ENCODE results near the gene CCDC194. TPM values are rescaled to one million over a fixed set of nuclear protein-coding genes. Genes with fewer than 3 reads are reported as not detected.

CCDC194 gene
- total and polyA plus RNA-seq, 2 of the 13 experiments (the other 11 are each of a cell fraction or from before 2014, with no cell fraction given) = 0.13 to 0.21 TPM

DNA sequence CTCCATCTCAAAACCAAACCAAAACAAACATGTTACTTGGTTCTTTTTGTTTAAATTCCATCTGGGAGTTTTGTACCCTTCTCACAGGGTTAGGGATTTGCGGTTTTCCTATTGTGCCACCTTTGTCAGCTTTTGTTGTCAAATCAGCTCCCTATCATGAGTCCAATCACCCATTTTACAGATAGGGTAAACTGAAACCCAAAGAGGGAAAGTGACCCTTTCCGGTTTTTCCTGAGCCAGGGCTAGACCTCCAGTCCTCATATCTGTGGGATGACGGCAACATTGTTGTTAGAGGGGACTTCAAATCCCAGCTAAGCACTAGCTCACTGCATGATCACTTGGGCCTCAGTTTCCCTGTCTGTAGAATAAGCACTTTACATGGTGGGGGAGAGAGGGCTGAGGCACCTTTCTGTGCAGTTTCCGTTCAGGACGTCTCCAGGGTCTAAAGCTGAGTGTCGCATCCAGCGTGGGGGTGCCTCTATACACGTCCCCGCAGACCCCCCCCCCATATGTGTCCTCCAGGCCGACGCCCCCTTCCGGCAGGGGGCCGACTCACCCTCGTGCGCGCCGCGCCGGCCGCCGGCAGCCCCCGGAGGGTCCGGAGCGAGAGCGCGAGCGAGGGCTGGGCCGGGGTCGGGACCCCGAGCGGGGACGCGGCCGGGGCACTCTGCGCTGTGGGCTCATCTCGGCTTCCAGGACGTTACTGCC lies 3.9 kb downstream of the CCDC194 start:
- H3K27me3 ChIP-seq (ENCODE audit: control insufficient read depth in 1 of 2, insufficient read depth in 2 of 2, low read length in 2 of 2) = peaks cover 0 to 1% of the 10 kb centered on the region in 2 experiments; a peak in 1 of 5 replicates
- ATAC-seq = no peak; the same call in 2 of the 3 replicates
- H3K4me2 ChIP-seq (ENCODE audit: low read depth, low read length) = peak overlapping the region; percentile 92
- intact Hi-C loops (cut with micrococcal nuclease; ENCODE audit: unreplicated experiment) = loop anchor here (5.0 kb wide), 1 partner anchor 323 kb away; no protein-coding TSS in a partner anchor
- BruUV-seq (replicated peaks) = no TSS peak
- whole genome bisulfite sequencing (ENCODE audit: low lambda C conversion rate) = 65% methylated on average over 8 of the region's 37 CpGs
- no peak for FAIRE-seq
- ChIA-PET CTCF (ENCODE audit: low intra/inter-chr PET ratio, low total read pairs) (interaction anchor here (2.3 kb wide), 1 partner anchor 44 kb away, joined by 9 read pairs; no protein-coding TSS in a partner anchor), POLR2A (no interaction called here)
- H3K9me3 ChIP-seq (ENCODE audit: low read length) = peaks cover 10% of the 10 kb centered on the region
- peak overlapping the region; percentile 31 to 63 (median 49); a peak in 5 of 6 replicates for H3K4me3 ChIP-seq (replicated peaks in 1 of 3; ENCODE audit: insufficient read depth in 1 of 3, low read depth in 2 of 3, low read length in 3 of 3)
- no peak overlapping the region for H3K9ac ChIP-seq (ENCODE audit: insufficient read depth, low read depth, low read length)
- no peaks in the 10 kb centered on the region for H4K20me1 ChIP-seq (ENCODE audit: insufficient read depth, low read length)
- TF ChIP-seq MXD1 (CRISPR knock-in tag; IDR thresholded peaks at IDR 0.05) = no peak; the same call in 1 of the 2 replicates
- TF ChIP-seq, protein P1, sequence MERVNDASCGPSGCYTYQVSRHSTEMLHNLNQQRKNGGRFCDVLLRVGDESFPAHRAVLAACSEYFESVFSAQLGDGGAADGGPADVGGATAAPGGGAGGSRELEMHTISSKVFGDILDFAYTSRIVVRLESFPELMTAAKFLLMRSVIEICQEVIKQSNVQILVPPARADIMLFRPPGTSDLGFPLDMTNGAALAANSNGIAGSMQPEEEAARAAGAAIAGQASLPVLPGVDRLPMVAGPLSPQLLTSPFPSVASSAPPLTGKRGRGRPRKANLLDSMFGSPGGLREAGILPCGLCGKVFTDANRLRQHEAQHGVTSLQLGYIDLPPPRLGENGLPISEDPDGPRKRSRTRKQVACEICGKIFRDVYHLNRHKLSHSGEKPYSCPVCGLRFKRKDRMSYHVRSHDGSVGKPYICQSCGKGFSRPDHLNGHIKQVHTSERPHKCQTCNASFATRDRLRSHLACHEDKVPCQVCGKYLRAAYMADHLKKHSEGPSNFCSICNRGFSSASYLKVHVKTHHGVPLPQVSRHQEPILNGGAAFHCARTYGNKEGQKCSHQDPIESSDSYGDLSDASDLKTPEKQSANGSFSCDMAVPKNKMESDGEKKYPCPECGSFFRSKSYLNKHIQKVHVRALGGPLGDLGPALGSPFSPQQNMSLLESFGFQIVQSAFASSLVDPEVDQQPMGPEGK (CRISPR knock-in tag; IDR thresholded peaks at IDR 0.05) = peak; percentile 26; the same call in 1 of the 2 replicates
- no peak for TF ChIP-seq ZNF747 (CRISPR knock-in tag; IDR thresholded peaks at IDR 0.05; ENCODE audit: borderline replicate concordance)
- no peak for TF ChIP-seq ZNF232 (CRISPR knock-in tag; IDR thresholded peaks at IDR 0.05; ENCODE audit: borderline replicate concordance)
- TF ChIP-seq, protein P2, sequence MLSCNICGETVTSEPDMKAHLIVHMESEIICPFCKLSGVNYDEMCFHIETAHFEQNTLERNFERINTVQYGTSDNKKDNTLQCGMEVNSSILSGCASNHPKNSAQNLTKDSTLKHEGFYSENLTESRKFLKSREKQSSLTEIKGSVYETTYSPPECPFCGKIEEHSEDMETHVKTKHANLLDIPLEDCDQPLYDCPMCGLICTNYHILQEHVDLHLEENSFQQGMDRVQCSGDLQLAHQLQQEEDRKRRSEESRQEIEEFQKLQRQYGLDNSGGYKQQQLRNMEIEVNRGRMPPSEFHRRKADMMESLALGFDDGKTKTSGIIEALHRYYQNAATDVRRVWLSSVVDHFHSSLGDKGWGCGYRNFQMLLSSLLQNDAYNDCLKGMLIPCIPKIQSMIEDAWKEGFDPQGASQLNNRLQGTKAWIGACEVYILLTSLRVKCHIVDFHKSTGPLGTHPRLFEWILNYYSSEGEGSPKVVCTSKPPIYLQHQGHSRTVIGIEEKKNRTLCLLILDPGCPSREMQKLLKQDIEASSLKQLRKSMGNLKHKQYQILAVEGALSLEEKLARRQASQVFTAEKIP (CRISPR knock-in tag; IDR thresholded peaks at IDR 0.05; ENCODE audit: borderline replicate concordance) = no peak
- no peak for TF ChIP-seq ZNF205 (CRISPR knock-in tag; IDR thresholded peaks at IDR 0.05)
- TF ChIP-seq, protein P3, sequence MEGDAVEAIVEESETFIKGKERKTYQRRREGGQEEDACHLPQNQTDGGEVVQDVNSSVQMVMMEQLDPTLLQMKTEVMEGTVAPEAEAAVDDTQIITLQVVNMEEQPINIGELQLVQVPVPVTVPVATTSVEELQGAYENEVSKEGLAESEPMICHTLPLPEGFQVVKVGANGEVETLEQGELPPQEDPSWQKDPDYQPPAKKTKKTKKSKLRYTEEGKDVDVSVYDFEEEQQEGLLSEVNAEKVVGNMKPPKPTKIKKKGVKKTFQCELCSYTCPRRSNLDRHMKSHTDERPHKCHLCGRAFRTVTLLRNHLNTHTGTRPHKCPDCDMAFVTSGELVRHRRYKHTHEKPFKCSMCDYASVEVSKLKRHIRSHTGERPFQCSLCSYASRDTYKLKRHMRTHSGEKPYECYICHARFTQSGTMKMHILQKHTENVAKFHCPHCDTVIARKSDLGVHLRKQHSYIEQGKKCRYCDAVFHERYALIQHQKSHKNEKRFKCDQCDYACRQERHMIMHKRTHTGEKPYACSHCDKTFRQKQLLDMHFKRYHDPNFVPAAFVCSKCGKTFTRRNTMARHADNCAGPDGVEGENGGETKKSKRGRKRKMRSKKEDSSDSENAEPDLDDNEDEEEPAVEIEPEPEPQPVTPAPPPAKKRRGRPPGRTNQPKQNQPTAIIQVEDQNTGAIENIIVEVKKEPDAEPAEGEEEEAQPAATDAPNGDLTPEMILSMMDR (CRISPR knock-in tag; IDR thresholded peaks at IDR 0.05) = 0 out of 2 replicates have a peak, but pooled peaks have one; percentile 18
- TF ChIP-seq CAMTA2 (CRISPR knock-in tag; IDR thresholded peaks at IDR 0.05; ENCODE audit: borderline replicate concordance) = no peak
- TF ChIP-seq ZNF629 (CRISPR knock-in tag; conservative IDR thresholded peaks at IDR 0.05) = peak; percentile 87
- peak; percentile 74 for TF ChIP-seq ZNF740 (CRISPR knock-in tag; IDR thresholded peaks at IDR 0.05)
- 0 out of 2 replicates have a peak, but pooled peaks have one; percentile 13 for TF ChIP-seq ZMYM3 (CRISPR knock-in tag; IDR thresholded peaks at IDR 0.05)
- no peak overlapping the region for H3K27ac ChIP-seq (ENCODE audit: extremely low read length, insufficient read depth, low read length)
- H2AFZ ChIP-seq (ENCODE audit: low read length) = no peak overlapping the region
- in situ Hi-C loops (cut with HindIII; ENCODE audit: extremely low pct_ligation_motif_present, low pct_unique_long_range_greater_than_20kb) = loop anchor here (5.0 kb wide), 1 partner anchor 43 kb away; no protein-coding TSS in a partner anchor
- no peaks in the 10 kb centered on the region for H3K36me3 ChIP-seq (replicated peaks in 1 of 2; ENCODE audit: control insufficient read depth in 1 of 2, insufficient read depth in 2 of 2, low read length in 2 of 2)
- H3K79me2 ChIP-seq (ENCODE audit: insufficient read depth, low read length) = no peaks in the 10 kb centered on the region
- DNase-seq (ENCODE audit: low spot score) = no peak
- H3K4me1 ChIP-seq (ENCODE audit: insufficient read depth, low read length) = peaks cover 8% of the 10 kb centered on the region
